Stimulated activated naive CD4-positive, alpha-beta T cell treated with Interleukin-2 at 50 U/mL for 16 hours (primary cell): ENCODE data around the gene GALNT14.

Source experiments
- DNase-seq: peaks from one replicate; lab custom pipeline; 2025; lab: John Stamatoyannopoulos, UW

The GALNT14 gene

DNA sequence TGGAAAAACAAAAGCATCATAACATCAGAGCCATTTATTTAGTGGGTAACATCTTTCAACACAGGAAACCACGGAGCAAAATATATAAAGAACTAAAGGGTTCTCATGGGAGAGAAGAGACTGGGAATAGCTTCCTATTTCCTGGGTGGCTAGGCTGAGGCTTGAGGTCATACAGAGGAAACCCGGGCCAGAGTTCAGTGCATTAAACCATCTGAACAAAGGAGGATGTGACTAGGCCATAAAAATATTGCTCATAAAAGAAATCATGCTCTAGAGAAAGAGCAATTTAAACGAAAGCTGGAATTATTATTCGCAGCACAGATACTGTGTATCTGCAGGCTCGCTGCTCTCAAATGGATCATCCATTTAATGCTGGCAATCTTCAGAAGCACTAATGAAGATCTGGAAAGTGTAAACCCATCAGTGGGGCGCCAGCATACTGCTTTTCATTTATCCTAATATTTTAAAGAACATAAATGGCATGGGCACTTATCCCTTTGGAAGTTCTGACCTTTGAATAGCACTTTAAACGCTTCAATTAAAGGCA, 83.3 kb downstream of the GALNT14 start:
- DNase-seq, result no peak

- no peak for DNase-seq
Measured at GRCh38 chr2:31053929-31054782, 84.1 kb downstream of the GALNT14 start.

DNA sequence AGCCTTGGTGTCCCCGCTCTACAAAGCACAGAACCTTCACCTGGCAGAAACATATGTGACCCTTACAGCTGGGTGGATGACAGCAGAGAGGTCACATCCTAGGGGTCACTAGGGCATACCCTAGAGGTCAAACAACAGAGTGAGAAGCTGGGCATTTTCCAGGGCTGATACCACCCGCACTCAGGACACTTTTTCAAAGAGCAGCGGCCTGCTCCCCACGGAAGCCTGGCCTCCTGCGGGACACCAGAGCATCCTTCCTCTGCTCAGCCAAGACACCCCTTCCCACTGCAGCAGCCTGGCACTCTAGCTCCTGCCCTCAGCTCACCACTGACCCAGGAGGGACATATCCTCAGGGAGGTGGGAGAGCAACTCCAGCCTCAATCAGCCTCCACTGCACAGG, 86.0 kb downstream of the GALNT14 start:
- DNase-seq, result no peak

GRCh38 chr2:31051258-31052140, 86.7 kb downstream of the GALNT14 start:
- DNase-seq, result no peak

DNA sequence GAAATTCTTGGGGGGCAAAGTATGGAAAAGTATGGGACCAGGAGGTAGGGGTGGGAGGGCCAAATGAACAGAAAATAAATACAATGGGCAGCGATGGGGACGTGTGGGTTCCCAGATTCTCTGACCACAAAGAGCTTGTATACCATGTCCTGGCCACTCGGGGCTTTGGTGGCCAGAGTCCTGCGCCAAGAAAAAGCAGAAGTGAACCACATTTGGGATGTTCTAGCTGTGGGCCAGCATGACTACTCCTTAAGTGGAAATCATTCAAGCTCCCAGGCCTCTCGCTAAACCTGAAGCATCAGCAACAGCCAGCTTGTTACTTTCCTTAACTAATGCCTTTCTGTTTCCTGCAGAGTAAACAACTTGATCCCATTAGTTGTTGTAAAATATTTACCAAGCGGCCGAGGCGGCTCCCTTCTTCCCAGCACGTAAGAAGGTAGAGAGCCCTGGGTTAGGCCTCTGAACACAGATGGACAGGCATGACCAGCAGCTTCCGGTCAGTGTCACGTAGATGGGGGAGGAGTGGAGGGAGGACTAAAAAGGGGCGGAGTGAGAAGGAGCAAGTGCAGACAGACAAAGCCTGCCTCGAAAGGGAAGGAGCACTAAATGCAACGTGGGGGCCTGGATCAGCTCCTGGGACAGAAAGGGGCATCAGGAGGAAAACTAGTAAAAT, 88.2 kb downstream of the GALNT14 start:
- DNase-seq, result no peak

- no peak for DNase-seq
Measured at GRCh38 chr2:31049264-31049663, 89.0 kb downstream of the GALNT14 start.

GRCh38 chr2:31047599-31047998, 90.6 kb downstream of the GALNT14 start:
- DNase-seq, result no peak

DNA sequence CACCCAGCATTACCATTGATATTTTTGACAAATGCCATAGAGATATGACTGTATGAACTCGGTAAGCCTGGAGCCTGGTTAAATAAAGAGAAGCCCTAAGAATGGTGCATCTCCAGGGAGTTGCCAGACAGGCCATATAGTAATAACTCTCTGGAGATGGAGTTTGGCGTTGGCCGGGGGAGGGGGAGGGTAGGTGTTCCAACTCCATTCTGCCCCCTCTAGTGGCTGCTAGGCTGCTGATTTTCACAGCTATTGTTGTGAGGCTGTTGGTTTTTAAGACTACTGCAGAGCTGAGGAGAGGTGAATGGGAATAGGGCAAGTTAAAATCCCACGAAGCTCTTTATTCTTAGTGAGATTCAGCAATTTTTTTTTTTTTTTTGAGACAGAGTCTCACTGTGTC, 99.9 kb downstream of the GALNT14 start:
- no peak for DNase-seq

DNA sequence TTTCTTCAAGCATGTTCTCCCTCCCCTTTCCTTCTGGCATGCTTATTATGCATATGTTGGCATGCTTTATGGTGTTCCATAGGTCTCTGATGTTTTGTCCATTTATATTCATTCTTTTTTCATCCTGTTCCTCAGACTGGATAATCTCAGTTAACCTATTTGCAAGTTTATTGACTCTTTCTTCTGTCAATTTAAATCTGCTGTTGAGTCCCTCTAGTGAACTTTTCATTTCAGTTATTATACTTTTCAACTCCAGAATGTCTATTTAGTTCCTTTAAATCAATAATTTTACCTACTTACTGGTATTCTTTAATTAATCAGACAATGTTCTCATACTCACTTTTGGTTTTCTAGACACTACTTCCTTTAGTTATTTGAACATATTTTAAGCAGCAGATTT, 101.2 kb downstream of the GALNT14 start:
- DNase-seq, result no peak

DNA sequence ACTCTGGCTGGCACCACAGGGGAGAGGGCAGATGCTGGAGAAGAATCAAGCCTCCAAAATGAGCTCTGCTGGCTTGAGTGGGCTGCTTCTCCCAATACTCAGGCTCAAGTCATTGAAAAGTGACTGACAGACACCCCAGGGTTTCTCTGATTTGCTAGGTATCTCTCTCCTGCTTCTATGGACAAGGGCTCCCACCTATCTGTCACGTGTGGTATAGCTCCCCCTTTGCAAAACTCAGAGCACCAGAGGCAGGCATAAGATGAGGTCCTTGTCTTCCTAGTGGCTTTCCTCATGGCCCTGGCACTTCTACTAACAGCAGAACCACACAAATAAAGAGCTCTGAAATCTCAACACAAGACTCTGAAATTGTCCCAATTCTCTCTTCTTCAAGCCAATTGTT, 105.2 kb downstream of the GALNT14 start:
- DNase-seq, result no peak

- no peak for DNase-seq
Measured at GRCh38 chr2:31032475-31032874, 105.8 kb downstream of the GALNT14 start.

GRCh38 chr2:31031132-31031706, 107.0 kb downstream of the GALNT14 start:
- no peak for DNase-seq

DNA sequence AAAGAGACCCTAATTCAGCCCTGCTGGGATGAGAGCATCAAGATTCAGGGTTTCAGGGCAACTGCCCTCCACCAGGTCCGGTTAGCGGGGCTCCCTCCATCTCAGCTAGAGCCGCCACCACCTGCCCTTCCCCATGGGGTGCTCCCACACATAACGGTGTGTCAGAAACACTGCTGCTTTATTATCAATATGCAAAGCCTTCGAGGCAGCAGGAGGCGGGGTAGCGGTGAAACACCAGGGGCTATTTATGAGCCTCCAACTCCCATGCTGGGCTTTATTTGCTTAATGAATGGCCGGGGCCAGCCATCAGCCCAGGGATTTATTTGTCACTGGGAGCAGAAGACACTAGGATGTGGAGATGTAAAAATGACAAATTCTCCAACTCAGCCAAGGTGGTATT, 109.8 kb downstream of the GALNT14 start:
- DNase-seq, result no peak

DNA sequence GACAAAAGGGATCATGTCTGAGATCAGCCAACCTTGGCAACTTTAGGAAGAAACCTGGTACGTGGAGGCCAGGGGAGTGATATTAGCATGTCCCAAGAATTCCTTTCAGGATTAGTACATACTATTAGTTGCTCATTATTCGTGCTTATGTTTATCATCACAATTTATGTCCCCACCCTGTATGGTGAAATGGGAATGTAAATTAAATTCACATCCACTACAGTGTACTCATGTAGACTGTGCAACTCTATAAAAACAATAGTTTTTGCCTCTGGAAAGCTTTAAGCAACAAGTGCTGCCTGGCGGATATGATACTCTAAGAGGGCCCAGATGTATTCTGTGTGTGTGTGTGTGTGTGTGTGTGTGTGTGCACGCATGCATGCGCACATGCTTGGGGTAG, 110.7 kb downstream of the GALNT14 start:
- DNase-seq, result no peak

- no peak for DNase-seq
Measured at GRCh38 chr2:31023541-31023940, 114.7 kb downstream of the GALNT14 start.

- DNase-seq, result no peak
Measured at GRCh38 chr2:31020713-31021112, 117.5 kb downstream of the GALNT14 start.

DNA sequence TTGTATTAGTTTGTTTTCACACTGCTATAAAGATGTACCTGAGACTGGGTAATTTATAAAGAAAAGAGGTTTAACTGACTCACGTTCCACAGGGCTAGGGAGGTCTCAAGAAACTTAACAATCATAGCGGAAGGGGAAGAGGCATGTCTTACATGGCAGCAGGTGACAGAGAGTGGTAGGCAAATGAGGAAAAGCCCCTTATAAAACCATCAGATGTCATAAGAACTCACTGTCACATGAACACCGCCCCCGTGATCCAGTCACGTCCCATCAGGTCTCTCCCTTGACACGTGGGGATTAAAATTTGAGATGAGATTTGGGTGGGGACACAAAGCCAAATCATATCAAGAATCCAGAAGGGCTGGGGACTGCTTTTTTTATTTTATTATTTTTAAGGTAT, 120.0 kb downstream of the GALNT14 start:
- DNase-seq, result no peak

DNA sequence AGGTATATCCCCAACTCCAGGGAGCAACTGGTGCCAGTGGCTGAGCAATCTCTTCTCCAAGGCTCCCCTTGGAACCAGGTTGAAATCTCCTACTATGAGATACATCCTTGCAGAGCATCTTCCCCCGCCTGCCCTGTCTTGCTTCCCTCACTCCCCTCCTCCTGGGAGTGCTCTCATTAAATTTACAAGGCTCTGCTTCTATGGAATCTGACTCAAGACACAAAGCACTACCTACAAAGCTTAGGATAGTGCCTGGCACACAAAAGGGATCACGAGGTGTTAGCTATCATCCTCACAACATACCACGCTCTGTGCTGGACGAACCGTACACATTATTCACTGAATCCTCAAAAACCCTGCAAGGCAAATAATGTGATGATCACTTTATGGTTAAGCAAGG, 121.6 kb downstream of the GALNT14 start:
- no peak for DNase-seq

GRCh38 chr2:31014516-31014915, 123.7 kb downstream of the GALNT14 start:
- no peak for DNase-seq

DNA sequence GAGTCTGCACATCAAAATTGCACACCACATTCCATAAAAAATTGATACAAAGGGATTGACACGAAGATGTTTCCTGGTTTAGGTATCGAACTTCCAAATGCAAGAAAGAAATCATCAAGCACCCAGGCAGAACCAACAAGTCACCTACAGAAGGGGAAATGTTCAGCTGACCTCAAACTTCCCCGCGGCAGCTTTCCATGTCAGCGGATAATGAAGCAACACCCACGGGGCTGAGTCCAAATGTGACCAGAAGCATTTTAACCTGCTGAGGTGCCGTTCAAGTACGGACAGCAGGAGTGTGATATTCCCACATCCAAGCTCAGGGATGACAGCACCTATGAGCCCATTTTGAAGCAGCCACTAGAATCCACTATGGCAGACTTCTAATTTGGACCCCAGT, 124.9 kb downstream of the GALNT14 start:
- DNase-seq, result no peak

GRCh38 chr2:31012406-31012805, 125.8 kb downstream of the GALNT14 start:
- no peak for DNase-seq

GRCh38 chr2:31011587-31011986, 126.7 kb downstream of the GALNT14 start:
- no peak for DNase-seq
